GM12801 (cell line): Measurements from ENCODE around the gene COL15A1.

Source experiments
- TF ChIP-seq, protein P1 (sequence below): IDR thresholded peaks from one replicate; pipeline ENCODE4 v1.5.1; 2011; ENCODE audit warnings: control low read depth; ENCODE audit not compliant: insufficient read length; ENCODE audit errors: extremely low read depth

COL15A1 gene

DNA sequence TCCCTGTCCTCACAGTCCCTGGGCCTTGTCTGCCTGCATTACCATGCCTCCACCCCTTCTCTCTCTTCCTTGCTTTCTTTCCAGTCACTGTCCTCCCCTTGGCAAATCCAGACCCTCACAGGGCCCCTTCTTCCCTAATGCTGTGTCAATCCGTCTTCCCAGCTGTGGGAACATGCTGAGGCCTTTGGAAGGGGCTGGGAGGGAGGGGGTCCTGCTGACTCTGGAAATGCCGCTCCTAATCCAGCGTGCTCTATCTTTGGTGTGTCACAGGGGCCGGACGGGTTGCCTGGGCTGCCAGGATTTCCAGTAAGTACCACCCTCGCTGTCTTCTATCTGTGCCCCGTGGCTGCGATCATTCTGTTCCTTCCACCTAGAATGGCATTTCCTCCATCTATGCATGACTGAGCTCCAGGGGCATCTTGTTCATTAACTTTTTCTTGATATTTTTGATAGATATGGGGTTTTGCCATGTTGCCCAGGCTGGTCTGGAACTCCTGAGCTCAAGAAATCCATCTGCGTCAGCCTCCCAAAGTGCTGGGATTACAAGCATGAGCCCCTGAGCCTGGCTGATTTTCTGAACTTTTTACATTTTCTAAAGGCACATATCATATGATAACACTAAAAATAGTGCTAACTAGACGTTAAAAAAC, 96.7 kb downstream of the COL15A1 start:
- TF ChIP-seq, protein P1, sequence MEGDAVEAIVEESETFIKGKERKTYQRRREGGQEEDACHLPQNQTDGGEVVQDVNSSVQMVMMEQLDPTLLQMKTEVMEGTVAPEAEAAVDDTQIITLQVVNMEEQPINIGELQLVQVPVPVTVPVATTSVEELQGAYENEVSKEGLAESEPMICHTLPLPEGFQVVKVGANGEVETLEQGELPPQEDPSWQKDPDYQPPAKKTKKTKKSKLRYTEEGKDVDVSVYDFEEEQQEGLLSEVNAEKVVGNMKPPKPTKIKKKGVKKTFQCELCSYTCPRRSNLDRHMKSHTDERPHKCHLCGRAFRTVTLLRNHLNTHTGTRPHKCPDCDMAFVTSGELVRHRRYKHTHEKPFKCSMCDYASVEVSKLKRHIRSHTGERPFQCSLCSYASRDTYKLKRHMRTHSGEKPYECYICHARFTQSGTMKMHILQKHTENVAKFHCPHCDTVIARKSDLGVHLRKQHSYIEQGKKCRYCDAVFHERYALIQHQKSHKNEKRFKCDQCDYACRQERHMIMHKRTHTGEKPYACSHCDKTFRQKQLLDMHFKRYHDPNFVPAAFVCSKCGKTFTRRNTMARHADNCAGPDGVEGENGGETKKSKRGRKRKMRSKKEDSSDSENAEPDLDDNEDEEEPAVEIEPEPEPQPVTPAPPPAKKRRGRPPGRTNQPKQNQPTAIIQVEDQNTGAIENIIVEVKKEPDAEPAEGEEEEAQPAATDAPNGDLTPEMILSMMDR = no peak

DNA sequence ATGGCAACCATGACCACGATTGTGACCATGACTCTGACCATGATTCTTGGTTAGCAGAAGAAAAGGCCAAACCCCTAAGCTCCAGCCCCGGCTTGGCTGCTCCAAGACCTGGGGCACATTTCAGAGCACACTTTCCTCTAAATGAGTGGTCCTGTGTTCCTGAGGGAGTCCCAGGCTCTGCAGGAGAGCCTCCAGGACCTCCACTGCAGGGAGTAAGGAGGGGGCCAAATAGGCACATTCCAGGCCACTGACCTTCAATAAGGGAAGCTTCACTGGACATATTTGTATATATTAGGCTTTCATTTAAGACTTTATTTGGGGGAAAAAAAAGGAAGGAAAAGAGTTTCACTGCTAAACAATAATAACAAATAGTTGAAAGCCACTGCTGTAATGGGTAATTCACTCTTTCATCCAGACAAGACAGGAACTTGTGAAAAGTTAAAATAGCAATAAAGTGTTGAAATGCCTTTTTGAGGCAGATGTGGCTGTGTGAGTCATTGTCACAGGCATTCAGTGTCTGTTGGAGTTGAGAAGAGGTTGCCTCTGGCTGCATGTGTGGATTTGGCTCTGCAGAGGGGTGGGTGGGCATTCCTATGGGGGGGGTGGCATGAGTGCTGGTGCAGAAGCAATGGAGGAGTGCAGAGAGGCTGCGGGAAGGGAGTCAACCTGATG, 97.3 kb downstream of the COL15A1 start:
- TF ChIP-seq, protein P1 = no peak

DNA sequence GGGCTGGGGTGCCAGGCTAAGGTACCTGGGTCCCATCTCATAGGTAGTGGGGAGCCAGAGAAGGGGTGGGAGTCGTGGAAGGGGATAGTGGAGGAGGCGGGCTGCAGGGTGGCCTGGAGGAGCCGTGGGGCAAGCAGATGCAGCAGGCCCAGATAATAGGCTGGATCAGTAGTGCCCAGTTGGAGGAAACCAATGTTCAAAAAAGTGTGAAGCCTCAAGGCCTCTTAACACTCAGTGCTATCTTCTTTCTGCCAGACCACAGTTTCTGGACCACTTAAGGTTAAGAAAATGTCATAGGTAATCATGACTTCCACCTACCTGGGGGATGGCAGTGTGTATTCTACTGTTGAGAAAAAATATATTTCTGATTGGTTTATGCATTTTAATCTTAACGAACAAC, 97.9 kb downstream of the COL15A1 start:
- TF ChIP-seq, protein P1 = no peak

DNA sequence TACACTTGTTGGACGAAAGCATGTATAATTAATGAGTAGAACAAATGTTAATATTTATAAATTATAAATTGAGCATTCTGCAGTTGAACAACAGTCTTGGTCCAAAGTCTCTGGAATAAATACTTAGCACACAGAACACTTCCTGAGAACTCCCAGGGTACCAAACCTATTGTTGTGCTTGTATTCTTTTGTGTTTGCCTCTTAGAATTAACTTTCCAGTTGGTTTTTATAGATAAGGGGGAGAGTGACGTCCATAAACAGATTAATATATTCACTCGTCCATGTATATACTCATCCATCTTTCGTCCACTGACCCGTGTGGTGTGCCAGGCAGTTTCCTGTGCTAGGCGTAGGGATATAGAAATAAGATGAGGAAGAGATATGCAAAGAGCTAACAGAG, 98.9 kb downstream of the COL15A1 start:
- TF ChIP-seq, protein P1 = no peak

DNA sequence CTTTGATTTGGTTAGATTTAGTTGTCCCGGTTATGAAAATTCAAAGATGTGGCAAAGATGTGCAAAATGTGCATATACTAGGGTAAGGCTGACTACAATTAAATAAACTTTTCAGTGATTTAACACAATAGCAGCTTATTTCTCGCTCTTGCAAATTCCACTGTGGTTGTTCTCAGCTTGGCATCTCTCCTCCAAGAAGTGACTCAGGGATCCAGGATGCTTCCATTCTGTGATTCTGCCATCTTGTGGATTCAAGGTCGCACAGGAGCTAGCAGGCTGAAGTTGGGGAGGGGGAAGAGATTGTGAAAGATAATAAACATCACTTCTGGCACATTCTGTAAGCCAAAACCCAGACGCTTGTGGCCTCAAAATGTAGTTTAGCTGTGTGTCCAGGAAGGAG, 101.1 kb downstream of the COL15A1 start:
- TF ChIP-seq, protein P1 = no peak

DNA sequence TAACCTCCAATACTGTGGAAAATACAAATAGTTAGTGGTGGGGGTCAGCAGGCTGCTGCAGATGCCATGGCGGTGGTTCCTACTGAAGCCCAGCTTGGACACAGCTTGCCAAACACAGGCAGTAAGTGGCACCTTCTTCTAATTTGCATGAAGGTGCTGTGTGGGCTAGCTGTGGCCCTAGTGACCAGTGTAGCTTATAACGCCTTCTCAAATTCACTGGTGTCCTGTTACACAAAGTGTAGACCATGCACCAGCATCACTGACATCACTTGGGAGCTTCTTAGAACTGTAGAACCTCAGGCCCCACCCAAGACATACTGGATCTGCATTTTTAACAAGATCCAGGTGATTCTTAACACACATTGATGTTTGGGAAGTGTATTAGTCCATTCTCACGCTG, 102.4 kb downstream of the COL15A1 start:
- TF ChIP-seq, protein P1 = no peak

DNA sequence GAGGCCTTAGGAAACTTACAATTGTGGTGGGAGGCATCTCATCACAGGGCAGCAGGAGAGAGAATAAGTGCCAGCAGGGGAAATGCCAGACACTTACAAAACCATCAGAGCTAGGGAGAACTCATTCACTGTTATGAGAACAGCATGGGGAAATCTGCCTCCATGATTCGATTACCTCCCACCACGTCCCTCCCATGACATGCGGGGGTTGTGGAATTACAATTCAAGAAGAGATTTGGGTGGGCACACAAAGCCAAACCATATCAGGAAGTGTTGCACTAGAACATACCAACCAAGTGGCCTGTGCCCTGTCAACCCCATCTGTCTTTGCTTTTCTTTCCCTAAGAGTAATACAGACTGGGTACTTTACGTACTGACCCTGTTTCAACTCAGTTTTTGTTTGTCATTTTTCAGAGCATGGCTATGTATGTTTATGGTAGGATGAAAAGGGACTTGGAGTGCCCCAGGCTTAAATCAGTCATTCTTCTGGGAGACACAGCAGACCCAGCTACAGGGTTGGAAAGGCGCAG, 102.9 kb downstream of the COL15A1 start:
- TF ChIP-seq, protein P1 = no peak
